ENCODE measurements around the gene MEAF6.

DNA sequence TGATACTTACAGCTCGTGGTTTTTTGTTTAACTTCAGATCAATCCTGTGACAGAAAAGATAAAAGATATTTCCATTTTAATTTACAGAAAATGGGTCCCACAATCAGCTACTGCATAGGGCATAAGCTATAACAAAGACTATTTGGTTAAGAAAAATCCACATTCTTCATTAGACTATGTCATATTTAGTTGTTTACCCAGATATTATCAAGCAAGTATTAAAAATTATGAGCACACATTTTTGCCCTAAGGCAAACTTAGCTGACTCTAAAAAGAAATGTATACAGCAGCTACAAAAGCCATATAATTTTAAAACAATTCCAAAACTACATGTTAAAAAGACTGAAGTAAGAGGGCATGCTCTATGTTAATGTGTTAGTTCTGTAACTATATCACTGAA is 18.7 kb downstream of the MEAF6 start:
- TF ChIP-seq, protein P1, sequence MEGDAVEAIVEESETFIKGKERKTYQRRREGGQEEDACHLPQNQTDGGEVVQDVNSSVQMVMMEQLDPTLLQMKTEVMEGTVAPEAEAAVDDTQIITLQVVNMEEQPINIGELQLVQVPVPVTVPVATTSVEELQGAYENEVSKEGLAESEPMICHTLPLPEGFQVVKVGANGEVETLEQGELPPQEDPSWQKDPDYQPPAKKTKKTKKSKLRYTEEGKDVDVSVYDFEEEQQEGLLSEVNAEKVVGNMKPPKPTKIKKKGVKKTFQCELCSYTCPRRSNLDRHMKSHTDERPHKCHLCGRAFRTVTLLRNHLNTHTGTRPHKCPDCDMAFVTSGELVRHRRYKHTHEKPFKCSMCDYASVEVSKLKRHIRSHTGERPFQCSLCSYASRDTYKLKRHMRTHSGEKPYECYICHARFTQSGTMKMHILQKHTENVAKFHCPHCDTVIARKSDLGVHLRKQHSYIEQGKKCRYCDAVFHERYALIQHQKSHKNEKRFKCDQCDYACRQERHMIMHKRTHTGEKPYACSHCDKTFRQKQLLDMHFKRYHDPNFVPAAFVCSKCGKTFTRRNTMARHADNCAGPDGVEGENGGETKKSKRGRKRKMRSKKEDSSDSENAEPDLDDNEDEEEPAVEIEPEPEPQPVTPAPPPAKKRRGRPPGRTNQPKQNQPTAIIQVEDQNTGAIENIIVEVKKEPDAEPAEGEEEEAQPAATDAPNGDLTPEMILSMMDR (IDR thresholded peaks at IDR 0.05), result no peak
- TF ChIP-seq POLR2A (IDR thresholded peaks at IDR 0.05), result no peak

Data from Peyer's patch (tissue), 4 donors.